ENCODE results near the gene SND1.

SND1 gene

DNA sequence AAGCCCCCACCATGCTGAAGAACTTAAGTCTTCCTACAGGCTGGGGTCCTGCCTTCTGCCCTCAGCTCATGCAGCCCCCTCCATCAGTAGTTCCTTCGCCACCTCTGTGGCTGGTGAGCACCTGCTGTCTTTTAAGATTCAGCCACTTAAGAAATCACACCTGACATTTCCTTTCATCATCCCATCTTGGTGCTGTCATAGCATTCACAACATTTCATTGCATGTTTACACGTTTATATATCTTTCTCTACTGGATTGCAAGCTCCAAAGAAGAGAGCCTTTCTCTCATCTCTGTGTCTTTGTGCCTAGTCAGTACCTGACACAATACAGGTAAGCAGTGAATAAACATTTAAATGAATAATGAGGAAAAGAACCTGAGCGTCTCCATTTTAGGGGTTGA lies 38.3 kb downstream of the SND1 start:
- no peak for DNase-seq

DNA sequence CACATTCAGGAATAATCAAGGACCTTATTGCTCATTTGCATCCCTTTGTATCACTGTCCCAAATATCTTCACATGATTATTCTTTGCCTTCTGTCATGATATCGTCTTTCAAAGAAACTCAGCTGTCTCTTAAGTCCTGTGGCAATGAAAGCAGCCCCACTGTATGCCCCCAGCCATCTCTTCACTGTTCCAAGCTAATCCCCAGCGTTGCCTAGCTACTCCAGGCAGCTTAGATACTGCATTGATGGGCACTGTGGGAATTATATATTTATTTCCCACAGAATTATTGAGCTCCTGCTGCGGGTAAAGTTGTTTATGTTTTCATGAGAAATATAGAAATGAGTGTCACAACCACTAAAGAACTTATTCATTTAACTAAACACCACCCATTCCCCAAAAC lies 38.8 kb downstream of the SND1 start:
- no peak for DNase-seq

DNA sequence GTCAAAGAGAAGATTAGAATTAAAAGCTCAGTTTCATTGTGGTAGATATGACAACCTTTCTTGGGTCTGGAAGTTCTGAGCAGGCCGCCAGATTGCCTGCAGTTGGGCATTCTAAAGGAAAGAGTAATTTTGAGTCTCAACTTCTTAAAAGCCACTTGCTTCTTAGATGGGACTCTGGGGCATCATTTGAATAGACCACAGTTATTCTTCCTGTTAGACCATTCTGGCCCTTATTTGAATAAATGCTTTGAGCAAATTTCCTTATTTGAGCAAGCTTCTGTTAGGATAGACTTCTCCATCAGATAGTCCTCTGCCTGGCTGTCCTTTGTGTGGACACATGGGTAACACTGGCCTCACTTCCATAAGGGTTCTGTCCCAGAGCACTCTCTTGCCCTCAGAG lies 40.2 kb downstream of the SND1 start:
- DNase-seq, result no peak

- DNase-seq, result no peak
Measured at GRCh38 chr7:127699853-127700252, 47.9 kb downstream of the SND1 start.

DNA sequence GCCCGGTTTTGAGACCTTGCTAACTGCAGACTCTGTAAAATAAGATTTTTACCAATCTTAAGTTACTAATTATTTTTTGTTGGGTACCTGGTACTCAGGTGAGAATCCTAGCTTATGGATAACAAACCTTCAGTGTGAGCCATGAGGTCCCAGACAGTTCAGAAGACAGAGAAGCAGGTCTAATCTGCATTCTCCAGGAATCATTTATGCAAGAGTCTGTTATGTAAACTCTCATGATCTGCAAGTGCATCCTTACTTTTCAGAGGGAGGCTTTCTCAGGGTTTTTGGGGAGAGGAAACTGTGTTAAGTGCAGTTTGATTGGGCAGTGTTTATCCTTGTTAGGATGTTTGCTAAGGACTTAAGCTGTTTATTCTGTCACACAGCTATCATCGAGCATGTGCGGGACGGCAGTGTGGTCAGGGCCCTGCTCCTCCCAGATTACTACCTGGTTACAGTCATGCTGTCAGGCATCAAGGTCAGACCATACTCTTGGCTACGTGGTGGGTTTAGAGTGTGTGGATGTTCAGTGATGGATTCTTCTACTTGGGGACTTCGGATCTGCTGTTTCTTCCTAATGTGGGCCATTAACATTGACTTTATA lies 50.2 kb downstream of the SND1 start:
- DNase-seq, result no peak

- DNase-seq, result no peak
Measured at GRCh38 chr7:127702938-127703337, 50.9 kb downstream of the SND1 start.

DNA sequence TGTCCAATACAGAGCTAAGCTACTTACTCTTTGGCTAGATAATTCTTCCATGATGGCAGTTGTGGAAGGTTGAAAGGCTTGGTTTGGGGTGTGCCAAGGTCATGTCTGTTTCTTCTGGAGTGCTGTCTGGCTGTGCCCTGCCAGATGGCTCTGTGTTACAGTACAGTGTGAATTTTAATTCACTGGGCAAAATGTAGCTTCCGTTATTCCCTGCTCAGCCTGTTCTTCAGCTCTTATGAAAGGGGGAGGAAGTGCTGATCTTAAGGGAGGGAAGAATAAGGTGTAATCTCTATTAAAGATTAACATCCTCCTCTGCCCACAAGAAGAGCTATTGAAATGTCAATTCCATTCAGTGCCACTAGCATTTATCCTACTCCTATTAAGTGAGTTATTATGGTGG lies 52.2 kb downstream of the SND1 start:
- DNase-seq, result no peak

DNA sequence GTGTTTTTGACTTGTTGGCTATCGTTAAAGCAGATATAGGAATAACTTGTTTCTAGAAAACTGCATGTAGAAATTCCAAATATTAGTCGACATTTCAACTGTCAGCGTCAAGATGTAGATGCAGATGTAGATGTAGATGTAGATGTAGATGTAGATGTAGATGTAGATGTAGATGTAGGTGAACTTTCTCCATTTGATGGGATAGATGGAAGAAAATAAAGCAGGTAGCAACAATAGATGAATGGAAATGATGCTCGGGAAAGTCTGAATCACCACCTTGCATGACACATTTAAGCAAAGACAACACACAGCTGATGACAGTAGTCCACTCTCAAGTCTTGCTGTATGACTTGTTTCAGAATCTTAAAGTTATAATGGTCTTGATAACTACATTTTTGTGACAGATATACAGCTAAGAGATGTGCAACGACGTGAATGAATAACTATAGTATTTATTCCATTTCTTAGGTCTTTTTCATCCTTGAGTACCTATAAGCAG lies 53.5 kb downstream of the SND1 start:
- DNase-seq, result no peak

DNA sequence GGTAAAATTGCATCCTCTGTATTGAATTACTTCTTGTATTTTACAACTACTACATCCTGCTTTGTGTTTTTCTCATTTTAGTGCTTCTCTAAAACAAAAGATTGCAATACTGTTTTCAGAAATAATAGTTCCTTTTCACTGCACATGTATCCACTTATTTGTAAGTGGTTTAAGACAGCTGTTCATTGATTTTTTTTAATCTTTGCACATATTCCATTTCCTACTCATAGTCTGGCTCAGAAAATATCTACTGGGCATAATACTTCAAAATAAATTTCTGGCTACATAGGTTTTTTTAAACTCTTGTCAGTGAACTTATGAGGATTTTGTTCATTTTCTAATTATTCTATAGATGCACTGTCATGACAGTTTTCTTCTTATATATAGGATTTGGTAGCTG lies 54.8 kb downstream of the SND1 start:
- DNase-seq, result no peak

GRCh38 chr7:127708201-127708600 lies 56.2 kb downstream of the SND1 start:
- DNase-seq, result no peak

DNA sequence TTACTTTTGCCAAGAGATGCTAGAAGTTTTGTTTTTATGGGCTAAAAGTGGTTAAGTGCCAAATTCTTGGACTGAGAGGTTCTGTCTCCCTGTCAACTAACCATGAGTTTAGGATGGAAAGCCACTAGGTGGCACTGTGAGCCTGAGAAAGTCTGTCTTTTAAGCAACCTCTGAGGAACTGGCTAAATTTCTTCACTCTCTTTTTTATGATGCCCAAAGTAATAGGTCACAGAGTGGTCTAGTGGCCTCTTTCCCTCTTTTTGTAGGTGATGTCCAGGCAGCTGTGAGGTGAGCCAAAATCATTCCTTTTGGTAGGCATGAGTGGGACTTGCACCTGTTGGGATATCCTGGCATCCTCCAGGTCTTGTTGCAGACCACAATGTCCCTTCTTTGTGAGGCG lies 56.8 kb downstream of the SND1 start:
- peak; percentile 64 for DNase-seq

DNA sequence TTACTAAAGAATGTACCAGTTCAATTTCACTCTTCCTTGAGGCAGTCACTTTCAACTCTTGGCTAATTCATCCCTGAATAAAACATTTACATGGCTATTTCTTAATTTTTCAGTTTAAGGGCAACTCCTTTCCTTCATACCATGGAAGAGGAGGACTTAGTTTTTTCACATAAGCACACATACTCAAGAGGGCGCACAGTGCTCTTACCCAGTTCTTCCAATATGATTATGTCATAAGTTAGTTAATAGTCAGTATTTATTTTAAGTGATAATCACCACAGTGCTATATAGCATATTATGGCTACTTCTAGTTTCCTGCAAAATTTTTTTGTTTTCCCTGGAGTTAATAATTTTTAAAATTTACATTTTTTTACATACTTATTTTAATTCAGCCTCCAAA lies 58.6 kb downstream of the SND1 start:
- no peak for DNase-seq

DNA sequence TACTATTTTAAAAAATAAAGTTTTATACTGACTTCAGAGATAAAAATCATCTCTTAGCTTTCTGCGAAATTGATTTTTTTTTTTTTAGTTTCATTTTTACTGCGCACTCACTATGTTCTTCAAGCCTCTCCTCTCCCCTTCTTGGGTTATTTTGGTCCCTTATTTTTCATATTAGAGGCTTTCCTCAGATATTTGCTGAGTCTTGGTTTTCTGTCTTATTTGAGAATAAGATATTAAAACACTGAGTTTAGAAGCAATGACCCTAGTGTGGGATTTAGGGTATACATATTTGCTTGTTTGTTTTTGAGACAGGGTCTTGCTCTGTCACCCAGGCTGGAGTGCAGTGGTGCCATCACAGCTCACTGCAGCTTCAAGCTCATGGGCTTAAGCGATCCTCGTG lies 59.9 kb downstream of the SND1 start:
- no peak for DNase-seq

- no peak for DNase-seq
Measured at GRCh38 chr7:127713006-127713405, 61.0 kb downstream of the SND1 start.

DNA sequence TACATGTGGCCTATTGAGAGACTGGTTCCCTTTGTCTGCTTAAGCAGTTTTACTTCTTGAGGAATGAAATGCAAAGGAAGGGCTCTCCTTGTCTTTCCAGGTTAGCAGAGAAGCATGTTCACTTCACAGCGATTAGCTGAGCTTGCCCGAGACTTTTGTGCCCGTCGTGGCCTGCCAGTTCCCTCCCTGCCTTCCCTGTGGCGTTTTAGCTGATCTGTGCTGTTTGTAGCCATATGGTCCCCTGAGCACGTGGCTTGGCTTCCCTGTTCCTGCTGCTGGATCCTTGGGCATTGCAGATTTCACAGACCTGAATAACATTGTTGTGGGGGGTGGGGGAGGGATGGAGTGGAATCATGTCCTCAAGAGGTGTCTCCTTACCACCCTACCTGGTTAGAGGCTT lies 61.8 kb downstream of the SND1 start:
- no peak for DNase-seq

DNA sequence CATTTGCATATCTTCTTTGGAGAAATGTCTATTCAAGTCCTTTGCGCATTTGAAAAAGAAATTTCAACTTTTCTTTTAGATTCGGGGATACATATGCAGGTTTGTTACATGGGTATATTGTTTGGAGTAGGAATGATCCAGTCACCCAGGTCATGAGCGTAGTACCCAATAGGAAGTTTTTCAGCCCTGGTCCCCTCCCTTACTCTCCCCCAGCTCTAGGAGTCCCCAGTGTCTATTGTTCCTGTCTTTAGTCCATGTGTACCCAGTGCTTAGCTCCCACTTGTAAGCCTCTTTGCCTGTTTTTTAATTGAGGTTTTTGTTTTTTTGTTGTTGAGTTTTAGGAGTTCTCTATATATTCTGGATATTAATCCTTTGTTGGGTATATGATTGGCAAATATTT lies 63.3 kb downstream of the SND1 start:
- DNase-seq, result no peak

DNA sequence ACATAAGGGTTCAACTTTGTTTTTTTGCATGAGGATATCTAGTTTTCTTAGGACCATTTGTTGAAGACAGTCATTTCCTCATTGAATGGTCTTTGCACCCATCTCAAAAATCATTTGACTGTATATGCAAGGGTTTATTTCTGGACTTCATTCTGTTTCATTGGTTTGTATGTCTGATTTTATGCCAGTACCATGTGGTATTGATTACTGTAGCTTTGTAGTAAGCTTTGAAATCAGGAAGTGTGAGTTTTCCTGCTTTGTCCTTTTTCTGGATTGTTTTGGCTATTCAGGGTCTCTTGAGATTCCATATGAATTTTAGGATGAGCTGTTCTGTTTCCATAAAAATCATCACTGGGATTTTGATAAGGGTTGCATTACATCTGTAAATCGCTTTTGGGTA lies 63.9 kb downstream of the SND1 start:
- no peak for DNase-seq

GRCh38 chr7:127717502-127718339 lies 65.7 kb downstream of the SND1 start:
- no peak for DNase-seq

DNA sequence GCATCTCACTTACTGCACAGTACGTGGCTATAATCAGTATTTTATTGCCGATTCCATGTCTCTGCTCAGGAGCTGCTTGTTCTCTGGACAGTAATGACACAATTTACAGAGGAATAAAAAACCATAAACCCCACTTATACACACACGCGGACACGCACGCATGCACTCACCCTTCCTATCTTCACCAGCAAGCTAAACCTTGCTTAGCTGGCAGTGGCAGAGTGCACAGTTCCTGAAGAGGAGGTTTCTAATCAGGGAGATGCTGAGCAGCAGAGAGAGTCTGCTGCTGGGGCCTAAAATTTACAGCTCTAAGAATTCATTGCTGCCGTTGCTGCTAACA lies 66.3 kb downstream of the SND1 start:
- no peak for DNase-seq

DNA sequence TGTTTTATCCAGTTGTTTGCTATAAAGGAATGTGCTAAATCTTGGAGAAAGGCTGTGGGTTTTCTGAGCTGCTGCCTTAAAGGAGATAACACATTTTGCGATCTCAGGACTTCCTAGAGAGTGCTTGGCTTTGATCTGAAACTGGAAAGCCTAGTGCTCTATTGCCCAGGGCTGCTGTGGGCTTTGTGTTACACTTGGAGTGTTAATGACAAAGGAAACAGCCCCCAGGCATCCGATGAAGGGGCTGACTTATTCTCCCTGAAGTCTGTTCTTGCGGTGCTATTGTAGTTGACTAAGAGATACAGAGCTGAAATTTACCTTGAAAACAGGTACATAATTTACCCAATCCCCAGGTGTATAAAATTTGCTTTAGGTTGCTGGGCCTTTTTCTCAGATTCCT lies 74.5 kb downstream of the SND1 start:
- DNase-seq, result peak; percentile 30

DNA sequence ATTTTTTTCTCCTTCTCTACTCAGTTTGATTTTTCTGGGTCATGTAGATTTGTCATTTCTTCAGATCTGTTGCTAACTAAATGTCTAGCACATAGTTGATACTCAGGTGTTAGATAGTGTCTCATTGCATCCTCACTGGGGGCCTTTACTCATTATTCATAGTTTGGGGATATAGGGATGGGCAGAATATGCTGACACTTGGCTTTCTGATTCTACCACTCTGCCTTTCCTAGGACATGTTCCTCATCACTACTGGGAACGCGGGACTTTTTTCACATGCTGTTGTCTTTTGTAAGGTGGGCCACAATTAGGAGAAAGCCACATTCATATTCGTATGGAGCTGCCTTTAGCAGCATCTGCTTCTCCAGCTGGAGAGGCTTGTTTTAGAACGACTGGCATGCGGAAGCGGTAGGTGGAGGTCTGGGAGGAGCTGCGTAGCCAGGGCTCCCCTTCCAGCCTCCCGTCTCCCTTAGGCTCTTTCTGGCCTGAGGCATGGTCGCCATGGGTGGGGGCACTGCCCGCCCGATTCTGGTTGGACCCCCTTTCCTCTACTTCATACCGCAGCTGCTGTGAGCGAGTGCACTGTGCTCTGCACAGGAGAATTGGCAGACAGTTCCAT lies 78.8 kb downstream of the SND1 start:
- DNase-seq, result no peak

GRCh38 chr7:127731431-127732080 lies 79.6 kb downstream of the SND1 start:
- DNase-seq, result no peak

DNA sequence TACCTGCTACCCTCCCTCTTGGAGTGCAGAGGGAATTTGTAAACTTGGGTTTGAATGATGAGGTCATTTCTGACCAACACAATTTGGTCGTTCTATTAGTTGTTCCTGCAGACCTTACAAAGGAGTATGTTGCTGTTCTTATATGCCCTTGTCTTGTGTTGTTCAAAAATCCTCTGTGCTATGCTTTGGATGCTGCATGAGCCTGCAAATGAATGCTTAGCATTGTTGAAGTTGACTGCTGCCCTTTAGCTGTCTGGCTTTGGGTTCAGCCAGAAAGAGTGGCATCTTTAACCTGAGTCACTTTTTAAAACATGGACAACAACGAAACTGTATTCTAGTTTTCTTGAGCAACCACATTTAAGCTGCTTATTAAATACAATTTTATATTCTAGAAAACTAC lies 80.3 kb downstream of the SND1 start:
- DNase-seq, result no peak

- no peak for DNase-seq
Measured at GRCh38 chr7:127733986-127734385, 82.0 kb downstream of the SND1 start.
